ENCODE results near the gene TBCEL.
"Not testable (repeated sequence)": the region's sequence is repeated elsewhere in the genome, so short reads cannot be mapped to it uniquely, and the experiment has no call there.

TBCEL gene

GRCh38 chr11:121113611-121114010 is 89.7 kb downstream of the TBCEL start:
- no peak for DNase-seq (ENCODE audit: low read depth in 2 of 2)
- no peak overlapping the region for H3K4me3 ChIP-seq (replicated peaks in 1 of 2; ENCODE audit: low read depth in 2 of 2, low read length in 2 of 2)
- TF ChIP-seq CTCF (IDR thresholded peaks at IDR 0.05; ENCODE audit: low read depth, low read length) = no peak

GRCh38 chr11:121115024-121115423 is 91.1 kb downstream of the TBCEL start:
- not testable (repeated sequence) for H3K4me3 ChIP-seq (replicated peaks in 1 of 2; ENCODE audit: low read depth in 2 of 2, low read length in 2 of 2); DNase-seq (ENCODE audit: low read depth in 2 of 2)

- no peak for DNase-seq (ENCODE audit: low read depth in 2 of 2)
- no peak for TF ChIP-seq CTCF (IDR thresholded peaks at IDR 0.05; ENCODE audit: low read depth, low read length)
- H3K4me3 ChIP-seq (replicated peaks in 1 of 2; ENCODE audit: low read depth in 2 of 2, low read length in 2 of 2) = no peak overlapping the region
These were observed 93.9 kb downstream of the TBCEL start for GRCh38 chr11:121117788-121118187.

GRCh38 chr11:121119440-121119839 is 95.5 kb downstream of the TBCEL start:
- no peak overlapping the region for H3K4me3 ChIP-seq (replicated peaks in 1 of 2; ENCODE audit: low read depth in 2 of 2, low read length in 2 of 2)
- no peak for DNase-seq (ENCODE audit: low read depth in 2 of 2)
- TF ChIP-seq CTCF (IDR thresholded peaks at IDR 0.05; ENCODE audit: low read depth, low read length) = no peak

- no peak for TF ChIP-seq CTCF (IDR thresholded peaks at IDR 0.05; ENCODE audit: low read depth, low read length)
- no peak overlapping the region for H3K4me3 ChIP-seq (replicated peaks in 1 of 2; ENCODE audit: low read depth in 2 of 2, low read length in 2 of 2)
- no peak for DNase-seq (ENCODE audit: low read depth in 2 of 2)
These were observed 98.4 kb downstream of the TBCEL start for GRCh38 chr11:121122328-121122727.

- TF ChIP-seq CTCF (IDR thresholded peaks at IDR 0.05; ENCODE audit: low read depth, low read length) = no peak
- no peak overlapping the region for H3K4me3 ChIP-seq (replicated peaks in 1 of 2; ENCODE audit: low read depth in 2 of 2, low read length in 2 of 2)
- DNase-seq (ENCODE audit: low read depth in 2 of 2) = no peak
These were observed 99.7 kb downstream of the TBCEL start for GRCh38 chr11:121123496-121124069.

GRCh38 chr11:121127809-121128208 is 103.9 kb downstream of the TBCEL start:
- H3K4me3 ChIP-seq (replicated peaks in 1 of 2; ENCODE audit: low read depth in 2 of 2, low read length in 2 of 2) = no peak overlapping the region
- no peak for DNase-seq (ENCODE audit: low read depth in 2 of 2)
- no peak for TF ChIP-seq CTCF (IDR thresholded peaks at IDR 0.05; ENCODE audit: low read depth, low read length)

Data from cardiac fibroblast (primary cell).